Measurements from ENCODE around the gene ARL14EP.

Gene ARL14EP

DNA sequence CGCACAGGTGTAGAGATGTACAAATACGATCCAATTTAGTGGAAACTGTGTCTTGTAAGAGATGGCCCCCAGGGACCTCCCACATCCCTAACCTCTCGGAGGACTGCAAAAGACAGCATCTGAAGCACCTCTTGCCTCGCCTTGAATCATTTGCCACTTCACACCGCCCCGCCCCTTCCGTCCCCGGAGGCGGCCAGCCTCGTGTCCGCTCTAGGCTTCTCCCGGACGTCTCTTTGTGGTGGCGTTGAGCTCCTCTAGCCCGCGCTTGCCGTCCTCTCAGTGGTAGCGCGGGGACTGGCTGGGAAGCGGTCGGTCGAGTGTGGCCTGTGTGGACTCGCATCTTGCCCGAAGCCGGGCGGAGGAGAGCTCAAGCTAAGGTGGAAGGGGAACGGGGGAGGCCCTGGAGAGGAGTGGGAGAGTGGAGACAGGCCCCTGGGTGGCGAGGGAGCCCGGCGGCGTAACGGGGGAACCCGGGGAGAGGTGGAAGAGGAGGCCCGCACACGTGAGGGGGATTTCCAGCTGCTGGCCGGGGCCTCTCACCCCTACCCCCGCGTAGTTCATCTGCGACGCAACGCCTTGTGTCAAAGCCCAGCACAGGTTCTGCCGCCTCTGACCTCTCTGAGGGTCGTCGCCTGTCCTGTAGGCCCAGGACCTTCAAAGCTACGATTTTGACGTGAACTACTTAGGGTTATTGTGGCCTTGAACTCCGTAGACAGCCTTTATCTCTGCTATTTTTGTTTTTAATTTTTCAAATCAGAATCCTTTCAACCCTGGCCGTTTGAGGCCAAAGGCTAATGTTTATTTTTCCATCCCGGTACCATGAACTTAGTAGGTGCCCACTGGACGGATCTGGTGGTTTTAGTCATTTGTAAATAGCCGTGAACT is at the start of gene ARL14EP:
Gene ARL14EP (plus strand): TSS at position 279 of the 885 bp plus-strand sequence. CDS start 7,845 bp downstream, outside the sequence.
- peak; percentile 98 for DNase-seq (ENCODE audit: low read depth)

- no peak for DNase-seq (ENCODE audit: low read depth)
These were observed 45.7 kb upstream of the ARL14EP start for GRCh38 chr11:30277176-30277575.

GRCh38 chr11:30279796-30280195 is 43.1 kb upstream of the ARL14EP start:
- no peak for DNase-seq (ENCODE audit: low read depth)

DNA sequence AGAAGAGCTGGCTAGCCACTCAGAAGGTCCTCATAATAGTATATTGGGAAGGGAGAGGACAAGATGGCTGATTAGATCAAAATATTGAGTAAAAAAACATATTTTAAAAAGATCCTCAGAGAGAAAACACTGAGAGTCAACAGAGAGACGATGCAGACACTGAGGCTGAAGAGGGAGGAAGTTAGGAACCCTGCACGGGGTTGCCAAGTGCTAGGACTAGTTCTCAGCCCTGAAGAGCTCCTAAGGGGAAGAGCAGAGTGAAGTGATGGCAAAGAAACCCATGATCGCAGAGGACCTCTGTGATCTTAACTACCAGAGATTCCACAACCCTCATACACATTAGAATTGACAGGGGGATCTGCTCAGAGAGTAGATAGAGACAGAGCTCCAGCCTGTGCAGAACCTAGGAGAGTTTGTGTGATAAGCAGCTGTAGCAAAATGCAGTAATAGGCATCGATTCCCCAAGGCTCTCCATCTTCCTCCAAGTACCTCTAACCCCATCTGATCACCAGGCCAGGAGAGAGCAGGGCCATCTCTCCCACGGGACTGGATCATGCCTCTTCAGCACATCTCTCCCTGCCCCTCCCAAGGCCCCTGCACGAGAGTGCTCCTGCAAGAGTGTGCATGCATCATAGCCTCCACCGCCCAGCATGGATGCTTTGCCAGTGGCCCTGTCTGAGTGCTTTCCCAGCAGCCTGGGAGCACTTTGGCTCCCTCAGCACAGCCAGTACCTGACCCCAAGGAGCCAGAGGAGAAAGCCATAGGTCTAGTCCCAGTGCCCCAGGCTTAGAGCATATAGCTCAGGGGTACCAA is 41.2 kb upstream of the ARL14EP start:
- no peak for DNase-seq (ENCODE audit: low read depth)

DNA sequence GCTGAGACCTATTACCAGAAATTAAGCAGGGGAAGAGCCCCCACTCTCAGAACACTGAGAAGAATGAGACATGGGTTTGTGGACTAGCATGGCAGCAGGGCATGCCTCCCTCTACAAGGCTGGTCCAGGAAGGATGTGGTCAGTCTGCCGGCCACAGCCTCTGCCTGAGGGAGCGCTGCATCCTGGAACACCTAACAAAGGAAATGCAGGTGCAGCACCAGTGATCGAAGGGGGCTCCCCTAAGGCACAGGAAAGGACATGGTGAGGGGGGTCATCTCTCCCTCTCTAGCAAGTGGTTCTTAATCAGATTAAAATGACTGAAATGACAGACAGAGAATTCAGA is 40.6 kb upstream of the ARL14EP start:
- no peak for DNase-seq (ENCODE audit: low read depth)

- DNase-seq (ENCODE audit: low read depth) = no peak
These were observed 38.1 kb upstream of the ARL14EP start for GRCh38 chr11:30284836-30285235.

DNA sequence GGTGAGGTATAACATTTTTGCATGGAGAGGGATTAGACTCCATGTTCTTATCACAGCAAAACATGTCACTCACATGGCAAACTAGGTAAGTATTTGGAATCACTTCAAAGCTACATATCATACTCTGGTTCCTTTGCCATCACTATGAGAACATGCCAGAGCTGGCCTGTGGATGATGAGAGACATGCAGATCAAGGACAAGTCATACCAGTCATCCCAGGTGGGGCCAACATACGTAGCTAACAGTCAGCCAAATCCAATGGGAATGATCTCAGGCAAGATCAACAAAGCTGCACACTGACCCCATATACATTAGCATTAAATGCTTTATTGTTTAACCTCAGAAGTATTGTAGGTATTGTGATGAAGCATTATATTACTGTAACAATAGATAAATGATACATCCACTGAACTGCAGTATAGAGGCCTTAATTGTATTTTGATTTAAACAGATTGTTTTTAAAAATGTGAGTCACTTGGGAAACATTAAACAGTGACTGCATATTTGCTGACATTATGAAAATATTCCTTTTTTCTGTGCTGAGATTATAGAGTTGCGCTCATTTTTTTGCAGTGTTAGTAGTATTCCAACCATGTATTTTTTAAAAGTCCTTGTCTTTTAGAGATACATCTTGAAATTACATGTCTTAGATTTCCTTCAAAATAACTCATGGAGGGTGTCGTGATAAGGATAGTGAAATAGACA is 37.3 kb upstream of the ARL14EP start:
- DNase-seq (ENCODE audit: low read depth) = no peak

- no peak for DNase-seq (ENCODE audit: low read depth)
These were observed 31.6 kb upstream of the ARL14EP start for GRCh38 chr11:30291331-30291730.

DNA sequence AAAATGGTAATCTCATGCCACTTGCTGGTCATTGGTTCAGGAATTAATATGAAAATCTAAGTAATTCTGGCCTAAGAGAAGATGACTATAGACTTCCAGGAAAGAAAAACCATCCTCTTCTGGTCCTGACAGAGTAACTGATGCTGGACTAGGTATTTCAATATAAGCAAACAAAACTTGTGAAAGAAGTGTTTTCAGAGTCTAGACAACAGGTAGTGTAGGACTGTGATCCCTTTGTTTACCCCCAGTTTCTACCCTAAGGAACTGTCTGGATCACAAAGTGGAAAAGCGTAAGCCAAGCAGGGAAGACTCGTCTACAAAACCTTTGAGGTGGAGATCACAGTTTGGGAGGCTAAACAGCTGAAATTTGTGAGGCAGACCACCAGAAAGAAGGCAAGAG is 30.4 kb upstream of the ARL14EP start:
- no peak for DNase-seq (ENCODE audit: low read depth)

DNA sequence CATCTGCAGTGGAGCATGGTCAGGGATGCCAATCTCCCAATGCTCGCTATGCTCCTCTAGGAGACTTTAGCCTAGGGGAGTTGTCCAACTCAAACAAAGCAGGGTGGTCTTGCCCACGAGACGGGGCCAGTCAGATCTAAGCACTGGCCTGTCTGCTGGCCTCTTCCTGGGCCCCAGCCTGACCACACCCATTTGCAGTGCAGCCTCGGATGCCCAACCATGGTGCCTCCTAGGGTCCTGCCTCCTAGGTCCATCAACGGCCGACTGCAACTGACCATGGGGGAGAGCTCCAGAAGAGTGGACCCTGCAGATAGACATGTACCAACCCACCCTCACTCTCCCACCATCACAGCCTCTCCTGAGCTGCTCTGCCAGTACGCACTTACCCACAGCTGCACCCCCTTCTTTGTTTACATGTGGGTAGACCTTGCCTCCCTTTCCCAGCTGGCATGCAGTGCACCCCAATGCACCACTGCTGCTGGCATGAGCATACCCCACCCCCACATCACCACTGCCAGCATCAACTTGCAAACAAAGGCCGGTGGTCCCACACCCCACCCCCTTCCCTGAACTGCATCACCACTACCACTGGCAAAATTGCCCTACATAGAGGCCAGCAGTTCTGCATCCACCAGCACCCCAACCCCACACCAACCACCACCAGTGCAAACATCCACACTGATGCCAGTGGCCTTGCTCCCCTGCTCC is 27.6 kb upstream of the ARL14EP start:
- DNase-seq (ENCODE audit: low read depth) = no peak

DNA sequence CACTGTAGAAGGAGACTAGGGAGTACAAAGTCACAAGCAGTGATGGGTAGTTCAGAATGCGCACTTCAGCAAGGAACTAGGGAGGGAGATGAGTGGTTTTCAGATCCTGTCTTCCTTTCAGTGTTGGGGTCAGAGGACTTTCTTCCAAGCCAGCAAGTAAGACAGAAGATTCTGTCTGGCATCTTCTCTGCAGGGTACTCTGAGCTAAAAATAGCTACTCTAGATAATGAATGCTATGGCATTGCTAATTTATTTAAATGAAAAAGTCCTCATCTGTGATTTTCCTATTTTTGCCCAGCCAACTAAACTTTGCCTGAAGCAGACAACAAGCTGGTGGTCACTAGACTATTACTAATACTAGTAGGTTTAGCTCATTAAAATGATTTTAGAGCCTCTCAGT is 18.3 kb upstream of the ARL14EP start:
- DNase-seq (ENCODE audit: low read depth) = no peak

- DNase-seq (ENCODE audit: low read depth) = no peak
These were observed 12.3 kb upstream of the ARL14EP start for GRCh38 chr11:30310623-30311022.

- no peak for DNase-seq (ENCODE audit: low read depth)
These were observed 11.7 kb upstream of the ARL14EP start for GRCh38 chr11:30311189-30311588.

GRCh38 chr11:30312243-30312642 is 10.7 kb upstream of the ARL14EP start:
- DNase-seq (ENCODE audit: low read depth) = no peak

- peak; percentile 10 for DNase-seq (ENCODE audit: low read depth)
These were observed 9.3 kb upstream of the ARL14EP start for GRCh38 chr11:30313580-30313979.

DNA sequence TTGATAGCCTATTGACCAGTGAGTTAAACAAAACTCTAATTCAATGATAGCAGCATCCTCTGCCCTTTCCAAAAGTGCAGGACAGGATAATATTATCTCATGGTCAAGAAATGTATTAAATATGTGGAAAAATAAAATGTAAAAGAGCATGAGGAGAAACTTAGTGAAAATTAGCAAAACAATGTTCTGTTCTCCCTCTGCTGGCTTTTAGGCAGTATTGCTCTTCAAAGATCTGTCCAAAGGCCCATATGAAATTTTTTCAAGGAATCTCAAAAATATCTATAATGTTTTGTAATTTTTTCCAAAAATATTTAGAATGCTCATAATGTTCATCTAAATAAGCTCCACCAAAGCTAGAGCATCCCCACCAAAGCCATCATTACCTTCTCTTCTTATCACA is 8.3 kb upstream of the ARL14EP start:
- peak; percentile 50 for DNase-seq (ENCODE audit: low read depth)

- DNase-seq (ENCODE audit: low read depth) = no peak
These were observed 6.7 kb upstream of the ARL14EP start for GRCh38 chr11:30316237-30316636.

- no peak for DNase-seq (ENCODE audit: low read depth)
These were observed 5.9 kb upstream of the ARL14EP start for GRCh38 chr11:30317030-30317429.

- DNase-seq (ENCODE audit: low read depth) = no peak
These were observed 1.6 kb upstream of the ARL14EP start for GRCh38 chr11:30321321-30321720.

DNA sequence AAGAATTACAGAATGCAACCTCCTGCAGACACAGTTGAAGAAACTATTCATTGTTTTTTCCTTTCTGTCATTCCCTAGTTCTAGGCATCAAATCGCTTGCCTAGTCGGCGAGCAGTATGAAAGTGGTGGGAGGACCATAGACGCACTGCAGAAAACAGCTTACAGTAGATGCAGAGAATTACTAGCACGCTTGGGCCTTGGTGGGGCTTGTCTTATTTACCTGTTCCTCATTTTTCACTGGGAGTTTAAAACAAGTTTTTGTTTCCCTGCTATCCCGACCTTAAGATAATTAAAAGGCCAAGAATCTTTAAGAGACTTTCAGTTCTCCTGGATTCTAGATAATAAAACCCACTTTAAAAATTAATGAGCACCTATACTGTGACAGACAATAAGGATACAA is 713 bp upstream of the ARL14EP start:
- DNase-seq (ENCODE audit: low read depth) = no peak

DNA sequence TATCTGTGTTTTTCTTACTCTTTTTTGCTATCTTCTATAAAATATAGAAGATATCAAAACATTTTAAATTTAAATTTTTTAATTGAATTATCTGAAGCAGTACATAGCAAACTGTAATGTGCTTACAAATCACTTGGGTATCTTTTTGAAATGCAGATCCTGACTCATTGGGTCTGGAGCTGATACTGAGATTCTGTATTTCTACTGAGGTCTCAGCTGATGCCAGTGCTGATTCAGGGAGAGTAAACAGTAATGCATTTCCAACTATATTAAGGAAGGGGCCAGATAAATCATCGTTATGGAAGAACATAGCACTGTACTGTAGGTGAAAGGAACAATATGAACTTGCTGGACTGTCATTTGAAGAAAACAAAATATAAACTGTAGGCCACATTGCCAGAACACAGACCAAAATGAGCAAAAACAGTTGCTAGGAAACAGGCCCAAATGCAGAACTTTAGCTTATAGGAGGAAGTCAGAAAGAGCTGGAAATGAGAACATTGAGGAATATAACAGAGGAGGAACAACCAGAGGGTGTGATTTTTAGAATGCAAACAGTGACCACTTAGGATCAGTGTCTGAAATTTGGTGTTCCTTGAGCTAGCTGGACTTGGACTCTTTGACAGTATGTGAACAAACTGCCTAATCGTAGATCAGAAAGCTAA is 3.3 kb downstream of the ARL14EP start:
- DNase-seq (ENCODE audit: low read depth) = peak; percentile 68

All from iris pigment epithelial cell (primary cell).